K562 (cell line): ENCODE measurements around the gene OR2A12. TPM values are rescaled to one million over a fixed set of nuclear protein-coding genes. Genes with fewer than 3 reads are reported as not detected.

Experiments used
- ATAC-seq: fragments of 200-7000 bp; cut with Tn5 transposase; 3 replicates; pipeline ENCODE4 v1.9.1; 2020; ENCODE audit warnings: moderate library complexity
- BruUV-seq: library from RNA; stranded (reverse); fragments of 400-500 nt; replicated peaks from 2 replicates; lab custom pipeline; 2021; lab: Mats Ljungman, UMichigan
- CTCF ChIA-PET: fragments of 300-600 bp; formaldehyde crosslinking; extraction: SDS; loops from one replicate; lab custom pipeline; 2021; ENCODE audit warnings: low intra/inter-chr PET ratio; lab: Yijun Ruan, JAX
- POLR2A ChIA-PET: fragments of 300-600, 350-650 bp; sonication (Branson Sonifier 250); formaldehyde crosslinking; extraction: SDS; loops from one replicate; lab custom pipeline; 2021; ENCODE audit warnings: antibody characterized with exemption, inconsistent platforms; lab: Yijun Ruan, JAX
- DNase-seq, 4 experiments: peaks; one replicate each; pipeline versions ENCODE4 v3.0.0 to v3.0.0-alpha.2; 2011 to 2018; ENCODE audit warnings: low spot score in 3 of 4, mixed read lengths in 3 of 4; ENCODE audit errors: extremely low read depth in 1 of 4
- FAIRE-seq: peaks from 2 replicates; lab custom pipeline; 2011; peaks lifted over from hg19 to GRCh38; lab: Jason Lieb, UNC
- H2AFZ ChIP-seq: 2 replicates; pipeline ENCODE4 v1.6.0; 2011; ENCODE audit warnings: low read depth, low read length, control low read depth, inconsistent platforms
- H3K27ac ChIP-seq: fragments of 200-600 bp; 3 replicates; pipeline ENCODE4 v1.8.0; 2011; ENCODE audit warnings: low read depth, mild to moderate bottlenecking, control low read depth, inconsistent platforms, low read length, moderate library complexity, mixed read lengths; ENCODE audit errors: extremely low read depth
- H3K27me3 ChIP-seq, 2 experiments: fragments of 300-600 bp in 1 of 2; 2 replicates in 1 of 2; 3 replicates in 1 of 2; pipeline versions ENCODE4 v1.6.0 to v1.8.0; 2011; ENCODE audit warnings: inconsistent platforms in 2 of 2, low read length in 2 of 2, mild to moderate bottlenecking in 1 of 2, mixed read lengths in 1 of 2, moderate library complexity in 1 of 2; ENCODE audit not compliant: control insufficient read depth in 2 of 2, insufficient read depth in 2 of 2
- H3K36me3 ChIP-seq: fragments of 300-600 bp; 3 replicates; pipeline ENCODE4 v1.8.0; 2011; ENCODE audit warnings: mild to moderate bottlenecking, low read length, inconsistent platforms; ENCODE audit not compliant: control insufficient read depth, insufficient read depth
- H3K4me1 ChIP-seq, 2 experiments: fragments of 200-600 bp in 1 of 2; replicated peaks in 1 of 2; 2 replicates in 1 of 2; 3 replicates in 1 of 2; pipeline versions ENCODE4 v1.5.1 to v1.8.0; 2011; ENCODE audit warnings: inconsistent platforms in 2 of 2, low read length in 2 of 2, mild to moderate bottlenecking in 1 of 2, mixed read lengths in 1 of 2, moderate library complexity in 1 of 2; ENCODE audit not compliant: control insufficient read depth in 2 of 2, insufficient read depth in 2 of 2
- H3K4me2 ChIP-seq: 2 replicates; pipeline ENCODE4 v1.6.1; 2011; ENCODE audit warnings: low read length, control low read depth, inconsistent platforms, mixed read lengths; ENCODE audit not compliant: insufficient read depth
- H3K4me3 ChIP-seq: fragments of 200-600 bp; sonication (generic), shearing (Covaris generic); 2 replicates; pipeline ENCODE4 v1.5.1; 2016; ENCODE audit warnings: control low read depth, inconsistent platforms
- H3K79me2 ChIP-seq: fragments of 200-600 bp; 3 replicates; pipeline ENCODE4 v1.8.0; 2011; ENCODE audit warnings: low read length, inconsistent platforms; ENCODE audit not compliant: control insufficient read depth, insufficient read depth
- H3K9ac ChIP-seq, 2 experiments: 2 replicates each; pipeline versions ENCODE4 v1.6.0 to v1.6.1; 2011; ENCODE audit warnings: low read depth in 2 of 2, low read length in 2 of 2, control low read depth in 1 of 2, inconsistent platforms in 1 of 2, mild to moderate bottlenecking in 1 of 2, mixed read lengths in 1 of 2; ENCODE audit not compliant: insufficient read depth in 1 of 2
- H3K9me1 ChIP-seq: one replicate; pipeline ENCODE4 v1.6.0; 2011; ENCODE audit warnings: inconsistent platforms, mild to moderate bottlenecking, low read length, moderate library complexity; ENCODE audit not compliant: control insufficient read depth, insufficient read depth
- H3K9me3 ChIP-seq: replicated peaks from 2 replicates; pipeline ENCODE4 v1.5.1; 2011; ENCODE audit warnings: low read depth, low read length, inconsistent platforms; ENCODE audit not compliant: control insufficient read depth, insufficient read depth
- H4K20me1 ChIP-seq: replicated peaks from 2 replicates; pipeline ENCODE4 v1.6.1; 2011; ENCODE audit warnings: low read length, inconsistent platforms, mixed read lengths; ENCODE audit not compliant: control insufficient read depth, insufficient read depth
- CREBBP ChIP-seq: IDR thresholded peaks from one replicate; pipeline ENCODE4 v1.6.1; 2012; ENCODE audit warnings: low read depth, mild to moderate bottlenecking, control low read depth, inconsistent platforms, low read length
- EGR1 ChIP-seq: fragments of 450-650 bp; conservative IDR thresholded peaks from 2 replicates; pipeline ENCODE4 v1.6.1; 2017; ENCODE audit warnings: mild to moderate bottlenecking
- ETV6 ChIP-seq, 3 experiments: fragments of 150-350 bp in 1 of 3; sonication (generic) in 1 of 3; formaldehyde crosslinking in 1 of 3; IDR thresholded peaks; 2 replicates each; pipeline versions ENCODE4 v1.6.1 to v1.8.0; 2014 to 2022; ENCODE audit warnings: borderline replicate concordance in 2 of 3, low read depth in 2 of 3, antibody characterized with exemption in 1 of 3, low read length in 1 of 3, mild to moderate bottlenecking in 1 of 3, missing genetic modification reagents in 1 of 3
- IRF2 ChIP-seq: sonication (generic); formaldehyde crosslinking; IDR thresholded peaks from 2 replicates; pipeline ENCODE4 v1.8.1; 2022; ENCODE audit warnings: mild to moderate bottlenecking, missing genetic modification reagents
- KLF1 ChIP-seq: fragments of 450-650 bp; IDR thresholded peaks from 2 replicates; pipeline ENCODE4 v1.6.1; 2016; ENCODE audit warnings: missing genetic modification characterization, missing compliant biosample characterization
- NCOA2 ChIP-seq, 2 experiments: fragments of 450-650 bp; IDR thresholded peaks; 2 replicates each; pipeline ENCODE4 v1.6.1; 2018; ENCODE audit warnings: mild to moderate bottlenecking in 2 of 2, moderate library complexity in 1 of 2; ENCODE audit not compliant: partially characterized antibody in 2 of 2
- OTX1 ChIP-seq: fragments of 450-650 bp; formaldehyde crosslinking; IDR thresholded peaks from 2 replicates; pipeline ENCODE4 v1.4.0; 2022; ENCODE audit warnings: mild to moderate bottlenecking
- SIN3A ChIP-seq, 2 experiments: fragments of 150-350 bp in 1 of 2; IDR thresholded peaks; 2 replicates each; pipeline ENCODE4 v1.6.1; 2011 to 2016; ENCODE audit warnings: borderline replicate concordance in 2 of 2, low read depth in 2 of 2, low read length in 2 of 2, mild to moderate bottlenecking in 2 of 2, moderate library complexity in 2 of 2; ENCODE audit not compliant: control insufficient read depth in 1 of 2
- SNRNP70 ChIP-seq: fragments of 200-400 bp; formaldehyde crosslinking; optimal IDR thresholded peaks from 2 replicates; pipeline ENCODE3; 2017; ENCODE audit warnings: low read depth, low read length
- TGIF2 ChIP-seq: sonication (generic); formaldehyde crosslinking; IDR thresholded peaks from 2 replicates; pipeline ENCODE4 v1.8.1; 2022; ENCODE audit warnings: mild to moderate bottlenecking, missing genetic modification reagents, moderate library complexity
- TRIM24 ChIP-seq, 2 experiments: fragments of 450-650 bp; IDR thresholded peaks; 2 replicates each; pipeline ENCODE4 v1.6.1; 2016
- YY1 ChIP-seq, 3 experiments: IDR thresholded peaks; 2 replicates each; pipeline ENCODE4 v1.6.1; 2011; ENCODE audit warnings: low read length in 2 of 3, mild to moderate bottlenecking in 2 of 3, moderate library complexity in 2 of 3, borderline replicate concordance in 1 of 3, control low read depth in 1 of 3, low read depth in 1 of 3; ENCODE audit not compliant: insufficient read depth in 3 of 3, insufficient replicate concordance in 2 of 3, control insufficient read depth in 1 of 3, insufficient read length in 1 of 3; ENCODE audit errors: extremely low read depth in 1 of 3
- ZNF24 ChIP-seq: fragments of 450-650 bp; IDR thresholded peaks from 2 replicates; pipeline ENCODE4 v1.6.1; 2016
- ZNF583 ChIP-seq: fragments of 250-450 bp; sonication (Bioruptor Pico); IDR thresholded peaks from 2 replicates; pipeline ENCODE4 v1.4.0; 2020
- ZNF668 ChIP-seq: fragments of 250-450 bp; sonication (Bioruptor Pico); IDR thresholded peaks from 2 replicates; pipeline ENCODE4 v1.8.0; 2022; ENCODE audit warnings: mild to moderate bottlenecking, inconsistent platforms
- WGBS: fragments of 100-300 bp; shearing (Covaris generic); methylation state at CpG from one replicate; pipeline ENCODE4 v1.1.6; 2016; ENCODE audit warnings: low coverage, mixed read lengths; ENCODE audit not compliant: insufficient coverage; ENCODE audit errors: missing lambda C conversion rate; 5-methylcytosine and 5-hydroxymethylcytosine counted together
- in situ Hi-C: fragments of 300-500 bp; cut with MboI; formaldehyde crosslinking; loops from 4 replicates; pipeline ENCODE4 v1.15.0; 2018; ENCODE audit warnings: inconsistent platforms, mixed read lengths
- intact Hi-C: fragments of 100-400 bp; cut with micrococcal nuclease; formaldehyde crosslinking; loops from 2 replicates; pipeline ENCODE4 v1.14.2; 2022
- polyA plus RNA-seq, 8 experiments: library from polyadenylated mRNA; depleted of rRNA in 4 of 8; stranded (reverse) in 5 of 8; unstranded in 3 of 8; fragments of >200 nt; fragmentation: Nextera tagmentation in 2 of 8; fragmentation: Illumina TruSeq in 1 of 8; extraction: Ambion mirVana in 2 of 8; extraction: Trizol in 1 of 8; gene quantifications; 2 replicates each; pipeline versions ENCODE4 v1.2.1 to v1.2.3, GENCODE V29; 2011 to 2014; ENCODE audit warnings: inconsistent platforms in 1 of 8, missing spikeins in 1 of 8
- total RNA-seq, 7 experiments: library from RNA; depleted of rRNA in 6 of 7; stranded (reverse); fragments of >200 nt in 6 of 7; fragmentation: Illumina TruSeq in 2 of 7; extraction: Trizol in 2 of 7; gene quantifications; 2 replicates each; pipeline versions ENCODE4 v1.2.1 to v1.2.3, GENCODE V29; 2011 to 2021; ENCODE audit warnings: low replicate concordance in 1 of 7
- TF ChIP-seq, protein P1 (sequence below): fragments of 200-400 bp; formaldehyde crosslinking; IDR thresholded peaks from 2 replicates; pipeline ENCODE4 v1.6.1; 2017; ENCODE audit warnings: mild to moderate bottlenecking, low read depth, low read length, moderate library complexity
- TF ChIP-seq, protein P2 (sequence below): fragments of 450-650 bp; IDR thresholded peaks from 2 replicates; pipeline ENCODE4 v1.6.1; 2018; ENCODE audit warnings: mild to moderate bottlenecking, low read depth; ENCODE audit not compliant: partially characterized antibody

The OR2A12 gene
- total and polyA plus RNA-seq, 9 of the 15 experiments (the other 6 are each of a cell fraction or from before 2014, with no cell fraction given) = not detected

DNA sequence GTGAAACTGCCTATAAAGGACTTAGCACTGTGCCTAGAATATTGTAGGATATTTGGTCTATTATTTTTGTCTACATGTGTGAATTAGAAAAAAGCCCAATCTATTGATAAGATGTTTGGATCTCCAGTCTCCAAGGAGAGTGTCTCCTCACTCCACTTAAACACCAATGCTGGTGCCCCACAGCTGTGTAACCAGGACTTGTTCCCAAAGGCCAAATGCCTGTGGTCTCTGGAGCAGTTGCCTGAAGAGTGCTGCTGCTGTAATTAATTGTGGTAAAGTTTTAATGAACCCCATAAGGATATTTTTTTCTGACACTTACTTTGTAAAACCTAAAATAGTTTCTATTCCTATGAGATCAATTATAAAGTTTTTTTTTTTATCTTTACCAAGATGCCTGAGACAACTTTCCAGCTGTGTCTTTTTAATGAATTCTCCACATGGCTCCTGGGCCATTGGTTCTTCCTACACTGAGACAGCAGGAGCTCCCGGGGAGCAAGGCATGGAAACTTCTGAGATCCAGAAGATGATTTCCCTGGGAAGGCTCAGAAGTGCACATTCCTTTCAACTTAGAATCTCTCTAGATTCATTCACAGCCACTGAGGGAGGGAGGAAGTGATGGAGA, 48.6 kb upstream of the OR2A12 start (continued):
- TF ChIP-seq, protein P1, sequence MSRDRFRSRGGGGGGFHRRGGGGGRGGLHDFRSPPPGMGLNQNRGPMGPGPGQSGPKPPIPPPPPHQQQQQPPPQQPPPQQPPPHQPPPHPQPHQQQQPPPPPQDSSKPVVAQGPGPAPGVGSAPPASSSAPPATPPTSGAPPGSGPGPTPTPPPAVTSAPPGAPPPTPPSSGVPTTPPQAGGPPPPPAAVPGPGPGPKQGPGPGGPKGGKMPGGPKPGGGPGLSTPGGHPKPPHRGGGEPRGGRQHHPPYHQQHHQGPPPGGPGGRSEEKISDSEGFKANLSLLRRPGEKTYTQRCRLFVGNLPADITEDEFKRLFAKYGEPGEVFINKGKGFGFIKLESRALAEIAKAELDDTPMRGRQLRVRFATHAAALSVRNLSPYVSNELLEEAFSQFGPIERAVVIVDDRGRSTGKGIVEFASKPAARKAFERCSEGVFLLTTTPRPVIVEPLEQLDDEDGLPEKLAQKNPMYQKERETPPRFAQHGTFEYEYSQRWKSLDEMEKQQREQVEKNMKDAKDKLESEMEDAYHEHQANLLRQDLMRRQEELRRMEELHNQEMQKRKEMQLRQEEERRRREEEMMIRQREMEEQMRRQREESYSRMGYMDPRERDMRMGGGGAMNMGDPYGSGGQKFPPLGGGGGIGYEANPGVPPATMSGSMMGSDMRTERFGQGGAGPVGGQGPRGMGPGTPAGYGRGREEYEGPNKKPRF = no peak
- no peak for TF ChIP-seq ZNF668
- TF ChIP-seq EGR1 = no peak
- no peak for TF ChIP-seq NCOA2 (IDR thresholded peaks at IDR 0.05; ENCODE audit: partially characterized antibody in 2 of 2)
- TF ChIP-seq ZNF583 (CRISPR knock-in tag) = no peak
- no peak for TF ChIP-seq KLF1
- no peak for TF ChIP-seq TRIM24 (IDR thresholded peaks at IDR 0.05)
- TF ChIP-seq ZNF24 = no peak
- TF ChIP-seq OTX1 (CRISPR knock-in tag) = no peak
- TF ChIP-seq ETV6 (IDR thresholded peaks at IDR 0.05; ENCODE audit: borderline replicate concordance in 1 of 2, low read depth in 2 of 2, low read length in 1 of 2) = no peak
- no peak for TF ChIP-seq ETV6 (CRISPR knock-in tag; IDR thresholded peaks at IDR 0.05; ENCODE audit: borderline replicate concordance)

DNA sequence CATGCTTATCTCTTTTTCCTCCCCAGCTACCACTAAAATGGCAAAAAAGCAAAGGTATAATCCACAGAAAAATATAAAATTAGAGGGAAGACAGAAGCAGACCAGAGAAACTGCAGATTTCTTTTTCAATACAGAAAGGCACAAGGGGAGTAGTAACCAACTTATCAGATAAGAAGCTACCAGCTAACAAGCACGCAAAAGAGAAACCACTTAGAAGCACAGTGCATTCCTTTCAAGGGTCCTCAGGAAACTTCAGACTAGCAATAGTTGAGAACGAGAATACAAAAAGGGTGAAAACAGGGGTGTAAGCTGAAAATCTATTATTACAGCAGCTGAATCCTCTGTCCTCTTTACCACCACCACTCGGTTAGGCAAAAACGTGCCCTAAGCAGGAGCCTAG, 47.2 kb upstream of the OR2A12 start:
- intact Hi-C loops (no loop called here), in situ Hi-C loops (no loop called here)
- H3K27me3 ChIP-seq = no peaks in the 10 kb centered on the region
- ChIA-PET CTCF (no interaction called here), POLR2A (interaction anchor here (0.5 kb wide), 1 partner anchor 354 kb away, joined by 4 read pairs; no protein-coding TSS in a partner anchor)
- H3K9me3 ChIP-seq = no peaks in the 10 kb centered on the region
- ATAC-seq (no peak), FAIRE-seq (no peak), DNase-seq (no peak)
- no peak overlapping the region for H3K4me3 ChIP-seq
- BruUV-seq = no TSS peak
- no peak overlapping the region for H3K9ac ChIP-seq
- H3K9me1 ChIP-seq = no peaks in the 10 kb centered on the region
- no peaks in the 10 kb centered on the region for H4K20me1 ChIP-seq
- H3K79me2 ChIP-seq = no peaks in the 10 kb centered on the region
- no peak overlapping the region for H3K4me2 ChIP-seq
- no peaks in the 10 kb centered on the region for H3K36me3 ChIP-seq
- WGBS = 0% methylated on average over 4 of the region's 4 CpGs
- no peak overlapping the region for H3K27ac ChIP-seq
- H2AFZ ChIP-seq = no peak overlapping the region
- H3K4me1 ChIP-seq = no peaks in the 10 kb centered on the region
- TF ChIP-seq TGIF2 (CRISPR knock-in tag) = no peak
- TF ChIP-seq EGR1 = no peak
- TF ChIP-seq SIN3A (IDR thresholded peaks at IDR 0.05; ENCODE audit: borderline replicate concordance in 2 of 2, control insufficient read depth in 1 of 2, low read depth in 2 of 2, low read length in 2 of 2) = no peak
- TF ChIP-seq, protein P2, sequence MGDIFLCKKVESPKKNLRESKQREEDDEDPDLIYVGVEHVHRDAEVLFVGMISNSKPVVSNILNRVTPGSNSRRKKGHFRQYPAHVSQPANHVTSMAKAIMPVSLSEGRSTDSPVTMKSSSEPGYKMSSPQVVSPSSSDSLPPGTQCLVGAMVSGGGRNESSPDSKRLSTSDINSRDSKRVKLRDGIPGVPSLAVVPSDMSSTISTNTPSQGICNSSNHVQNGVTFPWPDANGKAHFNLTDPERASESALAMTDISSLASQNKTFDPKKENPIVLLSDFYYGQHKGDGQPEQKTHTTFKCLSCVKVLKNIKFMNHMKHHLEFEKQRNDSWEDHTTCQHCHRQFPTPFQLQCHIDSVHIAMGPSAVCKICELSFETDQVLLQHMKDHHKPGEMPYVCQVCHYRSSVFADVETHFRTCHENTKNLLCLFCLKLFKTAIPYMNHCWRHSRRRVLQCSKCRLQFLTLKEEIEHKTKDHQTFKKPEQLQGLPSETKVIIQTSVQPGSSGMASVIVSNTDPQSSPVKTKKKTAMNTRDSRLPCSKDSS = no peak
- no peak for TF ChIP-seq CREBBP
- no peak for TF ChIP-seq YY1 (IDR thresholded peaks at IDR 0.05; ENCODE audit: borderline replicate concordance in 1 of 3, control insufficient read depth in 1 of 3, extremely low read depth in 1 of 3, insufficient read depth in 3 of 3, insufficient read length in 1 of 3, insufficient replicate concordance in 2 of 3, low read depth in 1 of 3, low read length in 2 of 3)
- no peak for TF ChIP-seq IRF2 (CRISPR knock-in tag)
- TF ChIP-seq SNRNP70 = no peak
- no peak for TF ChIP-seq ETV6 (IDR thresholded peaks at IDR 0.05; ENCODE audit: borderline replicate concordance in 1 of 2, low read depth in 2 of 2, low read length in 1 of 2)
- no peak for TF ChIP-seq ETV6 (CRISPR knock-in tag; IDR thresholded peaks at IDR 0.05; ENCODE audit: borderline replicate concordance)
